HG03175 (cell line): ENCODE data around the gene SLC3A2.
"Not testable (repeated sequence)": the region's sequence is repeated elsewhere in the genome, so short reads cannot be mapped to it uniquely, and the experiment has no call there.

Experiments used
- ATAC-seq: cut with Tn5 transposase; IDR thresholded peaks from one replicate; pipeline ENCODE4 v1.9.1; 2021; ENCODE audit warnings: mild to moderate bottlenecking, moderate library complexity; ENCODE audit not compliant: unreplicated experiment

The SLC3A2 gene

GRCh38 chr11:62852523-62853188, 28.0 kb upstream of the SLC3A2 start:
- no peak for ATAC-seq

DNA sequence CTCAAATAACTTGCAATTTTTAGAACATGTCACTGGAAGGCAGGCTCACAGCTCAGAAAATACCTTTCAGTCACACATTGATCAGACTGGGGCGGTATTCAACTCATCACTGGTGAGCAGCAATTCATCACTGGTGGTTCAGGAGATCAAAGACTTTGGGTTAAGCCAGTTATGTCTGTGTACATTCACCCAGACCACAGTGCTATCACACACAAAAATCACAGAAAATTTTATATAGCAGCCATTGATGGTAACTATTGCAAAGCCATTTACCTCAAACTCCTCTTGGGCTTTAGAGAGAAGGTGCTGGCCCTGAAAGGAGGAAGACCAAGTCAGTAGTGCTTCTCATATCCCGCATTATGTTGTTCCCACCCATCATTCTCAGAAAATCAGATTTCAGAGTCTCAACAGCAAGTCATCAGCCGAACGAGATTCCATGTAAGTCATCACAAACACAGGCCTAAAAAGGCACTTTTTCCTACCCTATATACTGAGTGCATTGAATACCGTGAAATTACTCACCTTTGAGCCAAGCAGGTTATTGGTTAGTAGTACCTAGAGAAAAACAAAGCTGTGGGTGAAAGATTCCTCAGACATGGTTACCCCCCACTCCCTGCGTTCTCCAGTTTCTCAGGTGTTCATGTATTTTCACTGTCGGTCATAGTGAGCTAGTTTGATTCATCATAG, 27.3 kb upstream of the SLC3A2 start:
- no peak for ATAC-seq

GRCh38 chr11:62854013-62854824, 26.5 kb upstream of the SLC3A2 start:
- ATAC-seq: no peak

DNA sequence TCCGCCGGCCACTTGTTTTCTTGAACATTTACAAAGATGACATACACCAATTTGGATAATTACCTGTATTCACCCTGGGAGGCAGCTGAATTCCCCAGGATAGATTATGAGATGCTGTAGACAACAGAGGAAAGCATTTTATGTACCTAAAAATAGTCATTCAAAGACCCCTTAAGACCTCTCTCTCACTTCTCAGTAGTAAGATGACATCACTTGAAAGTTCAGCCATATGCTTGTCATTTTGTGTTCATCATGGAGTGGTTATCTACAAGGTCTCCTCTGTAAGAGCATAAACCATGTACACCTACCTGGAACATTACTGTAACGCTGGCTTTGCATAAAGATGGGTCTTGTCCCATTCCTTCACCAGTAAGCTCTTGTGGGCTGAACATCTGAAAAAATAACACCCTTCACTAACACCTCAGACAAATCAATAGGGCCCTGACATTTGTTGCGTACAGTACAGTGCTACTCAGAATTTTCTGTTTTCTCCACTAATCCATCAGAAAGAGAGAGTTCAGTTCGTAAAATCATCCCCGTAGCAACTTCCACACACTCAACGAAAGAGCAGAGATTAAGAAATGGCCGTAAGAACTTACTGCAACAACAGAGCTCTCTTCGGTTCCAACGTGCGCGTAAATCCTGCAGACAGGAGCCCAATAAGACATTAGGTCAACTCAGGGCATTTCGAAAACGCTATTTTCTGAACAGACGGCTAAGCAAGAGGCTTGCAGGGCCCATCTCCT, 25.7 kb upstream of the SLC3A2 start:
- ATAC-seq: no peak

DNA sequence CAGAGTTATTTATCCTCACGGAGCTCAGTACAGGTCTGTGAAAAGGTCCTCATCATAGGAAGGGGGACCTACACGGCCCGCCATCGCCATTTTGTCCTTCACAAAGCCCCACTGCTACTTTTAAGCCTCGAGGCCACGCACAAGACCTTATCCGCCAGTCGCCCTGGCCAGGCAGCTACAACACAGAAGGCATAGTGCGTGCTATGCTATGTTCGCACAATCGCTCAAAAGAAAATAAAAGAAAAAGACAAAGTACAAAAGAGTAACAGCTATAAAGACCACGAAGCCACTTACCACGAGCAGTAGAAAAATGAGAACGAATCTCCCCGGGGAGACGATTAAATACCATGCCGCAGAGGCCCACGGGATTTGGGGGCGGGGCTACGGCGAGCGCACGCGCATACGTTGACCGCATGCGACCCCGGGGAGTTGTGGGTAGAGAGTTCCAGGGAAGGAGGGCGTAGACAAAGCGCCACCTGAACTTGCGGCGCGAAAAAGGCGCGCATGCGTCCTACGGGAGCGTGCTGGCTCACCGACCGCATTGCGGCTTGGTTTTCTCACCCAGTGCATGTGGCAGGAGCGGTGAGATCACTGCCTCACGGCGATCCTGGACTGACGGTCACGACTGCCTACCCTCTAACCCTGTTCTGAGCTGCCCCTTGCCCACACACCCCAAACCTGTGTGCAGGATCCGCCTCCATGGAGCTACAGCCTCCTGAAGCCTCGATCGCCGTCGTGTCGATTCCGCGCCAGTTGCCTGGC, 24.9 kb upstream of the SLC3A2 start:
- peak; percentile 86 for ATAC-seq

DNA sequence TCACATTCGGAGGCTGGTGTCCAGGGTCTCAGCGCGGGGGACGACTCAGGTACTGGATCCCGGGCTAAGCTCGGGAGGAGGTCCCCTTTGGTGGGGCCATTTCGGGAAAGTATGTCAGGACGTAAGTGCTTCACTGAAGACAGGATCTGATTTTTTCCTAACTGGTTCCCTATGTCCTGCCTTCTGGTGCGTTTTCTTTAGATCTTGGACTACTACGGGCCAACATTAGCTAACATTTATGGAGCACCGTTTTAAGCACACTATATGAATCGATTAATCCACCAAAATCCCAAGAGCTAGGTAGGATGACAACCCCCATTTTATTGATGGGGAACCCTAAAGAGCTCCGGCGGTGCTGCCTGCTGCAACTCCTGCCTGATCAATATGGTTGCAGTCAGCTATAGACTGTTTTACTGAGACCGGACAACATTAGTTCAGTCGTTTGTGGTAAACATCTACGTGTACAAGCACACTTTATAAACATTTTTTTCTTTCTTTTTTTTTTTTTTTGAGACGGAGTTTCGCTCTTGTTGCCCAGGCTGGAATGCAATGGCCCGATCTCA, 24.3 kb upstream of the SLC3A2 start:
- ATAC-seq: no peak

- ATAC-seq: no peak
These were observed 23.1 kb upstream of the SLC3A2 start for GRCh38 chr11:62857541-62857982.

DNA sequence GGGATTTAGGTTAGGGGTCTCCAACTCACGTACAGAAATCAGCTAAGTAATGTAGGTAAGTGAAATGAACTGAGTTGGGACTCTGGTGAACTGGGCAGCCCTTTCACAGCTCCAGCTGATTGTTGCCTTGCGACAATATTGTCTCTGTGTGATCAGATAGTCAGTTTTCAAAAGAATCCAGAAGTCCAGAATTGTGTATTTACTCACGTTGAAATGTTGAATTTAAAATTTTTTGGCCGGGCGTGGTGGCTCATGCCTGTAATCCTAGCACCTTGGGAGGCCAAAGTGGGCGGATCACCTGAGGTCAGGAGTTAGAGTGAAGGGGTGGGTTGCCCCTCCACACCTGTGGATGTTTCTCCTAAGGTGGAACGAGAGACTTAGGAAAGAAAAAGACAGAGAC, 22.5 kb upstream of the SLC3A2 start:
- ATAC-seq: no peak

DNA sequence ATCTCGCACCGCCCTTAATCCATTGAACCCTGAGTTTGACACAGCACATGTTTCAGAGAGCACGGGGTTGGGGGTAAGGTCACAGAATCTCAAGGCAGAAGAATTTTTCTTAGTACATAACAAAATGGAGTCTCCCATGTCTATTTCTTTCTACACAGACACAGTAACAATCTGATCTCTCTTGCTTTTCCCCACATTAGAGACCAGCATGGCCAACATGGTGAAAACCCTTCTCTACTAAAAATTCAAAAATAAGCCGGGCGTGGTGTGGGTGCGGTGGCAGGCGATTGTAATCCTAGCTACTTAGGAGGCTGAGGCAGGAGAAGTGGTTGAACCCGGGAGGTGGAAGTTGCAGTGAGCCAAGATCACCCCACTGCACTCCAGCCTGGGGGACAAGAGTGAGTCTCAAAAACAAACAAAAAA, 21.4 kb upstream of the SLC3A2 start:
- ATAC-seq: not testable (repeated sequence)

DNA sequence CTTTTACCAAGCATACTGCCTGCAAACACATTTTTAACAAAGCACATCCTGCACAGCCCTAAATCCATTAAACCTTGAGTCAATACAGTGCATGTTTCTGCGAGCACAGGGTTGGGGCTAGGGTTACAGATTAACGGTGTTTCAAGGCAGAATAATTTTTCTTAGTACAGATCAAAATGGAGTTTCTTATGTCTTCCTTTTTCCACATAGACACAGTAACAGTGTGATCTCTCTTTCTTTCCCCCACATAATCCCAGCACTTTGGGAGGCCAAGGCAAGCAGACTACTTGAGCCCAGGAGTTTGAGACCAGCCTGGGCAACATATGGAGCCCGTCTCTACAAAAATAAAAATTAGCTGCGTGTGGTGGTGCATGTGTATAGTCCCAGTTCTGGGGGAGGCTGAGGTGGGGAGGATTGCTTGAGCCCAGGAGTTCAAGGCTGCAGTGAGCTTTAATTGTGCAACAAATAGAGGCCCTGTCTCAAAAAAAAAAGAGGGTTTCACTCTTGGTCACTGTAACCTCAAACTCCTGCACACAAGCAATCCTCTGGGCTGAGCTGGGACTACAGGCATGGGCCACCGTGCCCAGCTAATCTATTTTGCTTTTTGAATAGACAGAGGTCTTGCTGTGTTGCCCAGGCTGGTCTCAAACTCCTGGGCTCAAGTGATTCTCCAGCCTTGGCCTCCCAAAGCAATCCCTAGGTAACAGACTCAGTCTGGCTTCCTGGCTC, 19.7 kb upstream of the SLC3A2 start:
- ATAC-seq: no peak

- ATAC-seq: not testable (repeated sequence)
These were observed 19.0 kb upstream of the SLC3A2 start for GRCh38 chr11:62861564-62862192.

GRCh38 chr11:62863687-62864335, 16.9 kb upstream of the SLC3A2 start:
- ATAC-seq: no peak

- ATAC-seq: no peak
These were observed 15.1 kb upstream of the SLC3A2 start for GRCh38 chr11:62865635-62866034.

- no peak for ATAC-seq
These were observed 5.8 kb upstream of the SLC3A2 start for GRCh38 chr11:62874851-62875250.

GRCh38 chr11:62875698-62876478, 4.8 kb upstream of the SLC3A2 start:
- no peak for ATAC-seq

GRCh38 chr11:62876712-62877111, 4.0 kb upstream of the SLC3A2 start:
- no peak for ATAC-seq

DNA sequence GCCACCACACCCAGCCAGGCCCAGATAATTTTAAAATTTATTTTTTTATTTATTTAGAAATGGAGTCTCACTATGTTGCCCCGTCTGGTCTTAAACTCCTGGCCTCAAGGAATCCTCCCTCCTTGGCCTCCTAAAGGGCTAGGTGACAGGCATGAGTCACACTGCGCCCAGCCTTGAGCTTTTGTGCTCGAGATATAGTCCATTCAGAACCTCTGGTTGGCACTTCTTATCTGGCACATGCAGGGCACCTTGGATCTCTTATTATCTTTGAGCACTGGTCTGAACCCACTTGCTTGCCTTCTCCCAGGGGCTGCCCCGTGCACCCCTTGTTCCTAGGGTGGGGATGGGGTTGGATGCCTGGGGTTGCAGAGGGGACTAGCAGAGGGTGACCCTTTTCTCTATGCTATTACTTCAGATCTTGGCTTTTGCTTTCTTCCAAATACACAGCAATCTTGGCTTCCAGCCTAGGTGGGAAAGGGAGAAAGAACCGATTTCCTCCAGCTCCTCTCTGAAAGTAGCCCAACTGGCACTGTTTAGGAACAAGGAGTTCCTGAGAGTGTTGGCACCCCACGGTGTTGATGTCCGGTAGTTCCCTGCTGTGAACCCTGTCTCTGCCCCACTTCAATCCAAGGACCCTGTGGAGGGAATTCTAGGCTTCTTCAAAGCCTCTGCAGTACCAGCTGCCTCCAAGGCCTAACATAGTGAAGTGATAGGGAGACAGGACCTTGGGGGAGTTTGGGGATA, 1.3 kb upstream of the SLC3A2 start:
- no peak for ATAC-seq
